Activated CD8-positive, alpha-beta memory T cell treated with anti-CD3 and anti-CD28 coated beads, Interleukin-2, amount 50 U/mL, for 1 hour (primary cell): ENCODE data around the gene HEPHL1.
"Not testable (repeated sequence)": the region's sequence is repeated elsewhere in the genome, so short reads cannot be mapped to it uniquely, and the experiment has no call there.

Experiments used
- DNase-seq: peaks from one replicate; pipeline ENCODE4 v3.0.0-alpha.2; 2020; ENCODE audit errors: extremely low read depth

The HEPHL1 gene, protein sequence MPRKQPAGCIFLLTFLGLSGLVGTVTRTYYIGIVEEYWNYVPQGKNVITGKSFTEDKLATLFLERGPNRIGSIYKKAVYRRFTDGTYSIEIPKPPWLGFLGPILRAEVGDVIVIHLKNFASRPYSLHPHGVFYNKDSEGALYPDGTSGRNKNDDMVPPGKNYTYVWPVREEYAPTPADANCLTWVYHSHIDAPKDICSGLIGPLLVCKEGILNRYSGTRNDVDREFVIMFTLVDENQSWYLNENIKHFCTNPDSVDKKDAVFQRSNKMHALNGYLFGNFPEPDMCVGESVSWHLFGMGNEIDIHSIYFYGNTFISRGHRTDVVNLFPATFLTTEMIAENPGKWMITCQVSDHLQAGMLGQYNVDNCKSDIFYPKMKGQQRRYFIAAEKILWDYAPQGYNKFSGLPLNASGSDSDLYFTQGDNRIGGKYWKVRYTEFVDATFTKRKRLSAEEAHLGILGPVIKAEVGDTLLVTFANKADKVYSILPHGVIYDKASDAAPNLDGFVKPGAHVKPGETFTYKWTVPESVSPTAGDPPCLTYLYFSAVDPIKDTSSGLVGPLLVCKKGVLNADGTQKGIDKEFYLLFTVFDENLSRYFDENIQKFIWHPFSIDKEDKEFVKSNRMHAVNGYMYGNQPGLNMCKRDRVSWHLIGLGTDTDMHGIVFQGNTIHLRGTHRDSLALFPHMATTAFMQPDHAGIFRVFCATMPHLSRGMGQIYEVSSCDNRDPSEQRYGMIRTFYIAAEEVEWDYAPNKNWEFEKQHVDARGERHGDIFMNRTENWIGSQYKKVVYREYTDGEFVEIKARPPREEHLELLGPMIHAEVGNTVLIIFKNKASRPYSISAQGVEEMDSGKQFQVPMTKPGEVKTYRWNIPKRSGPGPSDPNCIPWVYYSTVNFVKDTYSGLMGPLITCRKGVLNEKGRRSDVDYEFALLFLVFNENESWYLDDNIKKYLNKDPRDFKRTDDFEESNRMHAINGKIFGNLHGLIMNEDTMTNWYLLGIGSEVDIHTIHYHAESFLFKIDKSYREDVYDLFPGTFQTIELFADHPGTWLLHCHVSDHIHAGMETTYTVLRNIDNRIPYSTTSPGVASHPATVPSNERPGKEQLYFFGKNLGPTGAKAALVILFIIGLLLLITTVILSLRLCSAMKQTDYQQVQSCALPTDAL

DNA sequence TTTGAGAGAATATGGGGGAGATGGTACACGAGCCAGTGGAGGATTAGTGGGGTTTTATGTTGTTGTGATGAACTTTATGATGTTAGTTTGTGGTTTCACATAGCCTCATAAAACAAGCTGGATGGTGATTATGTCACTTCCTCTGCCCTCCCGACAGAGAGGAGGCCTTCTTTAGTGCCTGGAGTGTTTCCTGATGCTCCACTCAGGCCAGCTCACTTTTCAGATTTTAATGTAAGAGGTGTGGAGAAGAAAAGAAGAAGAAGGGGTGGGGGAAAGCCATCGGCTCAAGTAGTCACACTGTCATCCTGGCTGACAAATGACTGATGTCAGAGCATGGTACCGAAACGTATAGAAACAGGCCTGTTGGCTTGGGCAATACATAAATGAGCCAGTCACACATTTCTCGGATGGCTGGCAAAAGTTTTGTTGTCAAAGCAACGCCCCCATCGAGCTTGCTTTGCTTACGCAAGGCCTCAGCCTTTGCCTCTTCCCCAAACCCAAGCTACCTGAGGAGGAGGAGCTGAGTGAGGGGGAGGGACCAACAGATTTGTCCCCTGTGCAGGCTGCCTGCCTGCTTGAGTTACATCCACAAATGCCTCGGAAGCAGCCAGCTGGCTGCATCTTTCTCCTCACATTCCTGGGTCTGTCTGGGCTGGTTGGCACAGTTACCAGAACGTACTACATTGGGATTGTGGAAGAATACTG, at the start of gene HEPHL1:
HEPHL1 (plus strand) TSS at position 578 of the 705 bp plus-strand sequence; CDS start at position 593, 15 bp downstream.
- DNase-seq, result no peak

DNA sequence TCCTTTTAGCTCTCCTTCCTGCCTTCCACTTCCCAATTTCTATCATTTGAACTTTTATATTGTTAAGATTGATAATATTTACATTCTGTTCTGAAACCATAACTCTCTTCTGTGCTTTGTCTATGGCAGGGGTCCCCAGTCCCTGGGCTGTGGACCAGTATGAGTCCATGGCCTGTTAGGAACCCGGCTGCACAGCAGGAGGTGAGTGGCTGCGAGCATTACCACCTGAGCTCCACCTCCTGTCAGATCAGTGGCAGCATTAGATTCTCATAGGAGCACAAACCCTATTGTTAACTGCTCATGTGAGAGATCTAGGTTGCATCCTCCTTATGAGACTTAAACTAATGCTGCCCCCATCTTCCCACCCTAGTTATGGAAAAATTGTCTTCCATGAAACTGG, 48.4 kb upstream of the HEPHL1 start:
- no peak for DNase-seq

DNA sequence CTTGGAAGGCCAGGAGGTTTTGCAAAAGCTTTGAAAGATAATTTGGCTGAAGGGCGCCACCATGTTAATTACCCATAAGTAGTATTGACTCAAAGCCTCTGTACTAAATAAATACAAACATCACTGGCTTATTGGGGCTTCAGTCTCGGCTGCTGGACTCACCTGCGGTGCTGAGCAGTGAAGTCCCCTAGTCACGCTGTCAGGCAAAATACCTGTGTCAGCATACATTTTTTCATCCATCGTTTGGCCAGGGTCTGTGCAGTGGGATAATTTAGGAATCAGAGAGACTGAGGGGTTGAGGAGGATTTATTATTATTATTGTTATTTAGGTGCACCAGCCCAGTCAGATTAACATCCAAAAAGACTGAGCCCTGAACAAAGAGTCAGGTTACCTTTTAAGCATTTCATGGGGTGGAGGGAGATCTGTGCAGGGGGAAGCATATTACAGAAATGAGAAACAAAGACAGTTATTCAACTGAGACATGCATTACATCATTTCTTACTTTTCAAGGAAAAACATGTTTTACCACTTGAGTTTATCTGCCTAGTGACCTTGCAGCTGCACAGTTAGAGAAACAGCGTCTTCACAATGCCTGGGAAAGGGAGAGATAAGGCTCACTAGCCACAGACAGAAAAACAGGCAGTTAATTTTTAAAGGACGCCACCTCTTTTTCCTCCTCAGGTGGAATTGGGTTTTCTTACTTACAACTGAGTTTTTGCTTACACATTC, 47.7 kb upstream of the HEPHL1 start:
- not testable (repeated sequence) for DNase-seq

DNA sequence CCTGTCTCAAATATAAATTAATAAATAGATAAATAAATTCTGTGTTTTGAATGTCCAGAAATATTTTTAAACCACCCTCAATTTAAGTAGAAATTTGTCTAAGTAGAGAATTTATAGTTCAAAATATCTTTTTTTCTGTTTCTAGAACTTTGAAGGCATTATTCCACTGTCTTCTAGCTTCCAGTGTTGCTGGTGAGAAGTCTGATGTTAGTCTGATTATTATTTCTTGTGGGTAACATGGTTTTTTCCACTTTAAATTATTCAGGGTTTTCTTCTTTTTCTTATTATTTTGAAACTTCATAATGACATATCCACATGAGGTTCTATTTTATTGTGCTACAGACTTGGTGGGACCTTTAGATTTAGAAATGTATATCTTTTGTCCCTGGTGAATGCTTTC, 46.4 kb upstream of the HEPHL1 start:
- no peak for DNase-seq

DNA sequence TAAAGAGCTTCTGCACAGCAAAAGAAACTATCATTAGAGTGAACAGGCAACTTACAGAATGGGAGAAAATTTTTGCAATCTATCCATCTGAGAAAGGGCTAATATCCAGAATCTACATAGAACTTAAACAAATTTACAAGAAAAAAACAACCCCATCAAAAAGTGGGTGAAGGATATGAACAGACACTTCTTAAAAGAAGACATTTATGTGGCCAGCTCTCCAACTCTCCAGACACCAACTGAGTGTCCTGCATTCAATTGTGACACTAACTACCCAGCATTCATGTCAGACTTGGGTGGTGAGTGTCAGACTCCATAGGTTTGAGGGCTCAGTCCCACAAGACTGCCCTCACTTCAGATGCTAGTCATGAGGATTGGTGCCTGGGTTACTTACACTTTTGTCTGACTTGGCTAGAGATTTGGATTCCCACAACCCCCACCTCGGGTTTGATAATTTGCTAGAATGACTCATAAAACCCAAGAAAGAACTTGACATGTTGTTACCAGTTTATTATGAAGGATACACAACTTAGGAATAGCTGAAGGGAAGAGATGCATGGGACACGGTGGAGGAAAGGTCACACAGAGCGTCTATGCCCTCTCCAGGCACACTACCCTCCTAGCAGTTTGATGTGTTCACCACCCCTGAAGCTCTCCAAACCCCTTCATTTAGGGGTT, 44.4 kb upstream of the HEPHL1 start:
- DNase-seq, result not testable (repeated sequence)

DNA sequence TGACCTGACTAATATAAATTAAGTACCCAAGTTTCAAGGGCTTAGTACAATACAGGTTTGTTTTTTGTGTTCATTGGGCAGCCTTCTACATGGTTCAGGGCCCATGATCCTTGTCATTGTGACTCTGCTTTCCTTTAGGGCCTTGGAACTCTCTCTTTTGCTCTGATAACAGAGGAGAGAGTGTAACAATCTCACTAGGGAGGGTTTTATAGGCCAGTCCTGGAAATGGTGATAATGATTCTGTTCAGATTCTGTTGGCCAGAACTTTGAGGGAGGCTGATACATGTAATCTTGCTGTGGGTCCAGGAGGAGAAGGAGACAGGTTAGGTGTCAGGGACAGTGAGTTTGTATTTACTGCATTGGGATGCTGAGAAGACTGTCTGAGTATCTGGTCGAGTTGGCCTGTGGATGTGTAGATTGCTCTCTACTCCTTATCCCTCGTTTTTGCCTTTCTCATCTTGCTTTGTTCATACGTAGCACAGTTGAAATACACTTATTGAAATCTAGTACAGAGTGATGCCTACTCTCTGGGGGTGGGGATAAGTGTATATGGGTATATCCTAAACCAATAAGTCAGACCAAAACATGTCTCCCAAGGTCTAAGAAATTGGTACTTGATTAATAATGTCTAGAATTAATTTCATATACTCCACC, 37.5 kb upstream of the HEPHL1 start:
- DNase-seq, result no peak

DNA sequence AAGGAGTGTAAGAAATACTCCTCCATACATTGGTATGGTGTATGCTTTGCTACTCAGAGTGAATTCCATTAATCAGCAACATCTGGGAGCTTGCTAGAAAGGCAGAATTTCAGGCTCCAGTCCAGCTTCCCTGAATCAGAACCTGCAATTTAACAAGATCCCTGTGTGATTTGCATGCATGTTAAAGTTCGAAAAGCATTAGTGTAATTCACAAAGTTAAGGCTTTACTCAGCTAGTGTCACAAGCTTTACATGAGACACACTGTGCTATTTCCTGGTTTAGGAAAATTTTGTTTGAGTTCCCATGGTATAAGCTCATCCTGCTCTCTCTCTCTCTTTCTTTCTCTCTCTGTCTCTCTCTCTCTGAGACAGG, 37.0 kb upstream of the HEPHL1 start:
- DNase-seq, result no peak

DNA sequence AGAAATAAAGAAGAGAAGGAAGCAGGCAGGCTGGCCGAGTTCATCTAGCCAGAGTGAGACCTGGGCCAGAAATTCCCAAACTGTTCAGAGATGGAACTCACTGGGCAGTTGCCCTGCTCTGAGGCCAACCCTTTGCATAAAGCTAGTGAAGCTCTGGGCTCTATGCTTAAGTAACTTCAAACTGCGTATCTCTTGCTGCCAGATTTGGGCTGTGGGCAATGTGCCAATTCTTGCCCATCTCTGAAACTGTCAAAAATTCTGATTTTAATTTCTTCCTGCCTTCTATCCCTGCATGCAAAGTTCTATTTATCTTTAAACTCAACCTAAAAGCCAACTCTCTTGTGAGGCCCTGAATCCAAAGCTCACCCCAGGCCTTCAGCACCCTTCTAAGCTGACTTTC, 36.2 kb upstream of the HEPHL1 start:
- DNase-seq, result no peak

DNA sequence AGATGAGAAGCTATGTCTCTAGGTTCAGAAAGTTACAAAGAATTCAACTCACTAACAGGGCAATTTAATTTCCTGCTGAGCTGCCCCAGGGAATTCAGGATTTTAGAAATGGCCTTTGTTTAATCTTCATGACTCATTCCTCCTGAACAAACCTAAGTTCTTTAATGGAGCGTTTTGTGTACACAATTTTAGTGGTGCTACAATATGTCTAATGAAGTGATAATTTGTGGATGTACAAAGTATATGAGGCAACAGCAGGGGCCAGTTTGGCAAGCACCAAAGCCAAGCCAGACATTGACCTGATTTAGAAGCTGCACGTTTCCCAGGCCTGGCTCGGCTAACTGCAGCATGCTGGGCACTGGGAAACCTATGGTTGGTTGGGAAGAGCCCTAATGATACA, 34.4 kb upstream of the HEPHL1 start:
- no peak for DNase-seq

DNA sequence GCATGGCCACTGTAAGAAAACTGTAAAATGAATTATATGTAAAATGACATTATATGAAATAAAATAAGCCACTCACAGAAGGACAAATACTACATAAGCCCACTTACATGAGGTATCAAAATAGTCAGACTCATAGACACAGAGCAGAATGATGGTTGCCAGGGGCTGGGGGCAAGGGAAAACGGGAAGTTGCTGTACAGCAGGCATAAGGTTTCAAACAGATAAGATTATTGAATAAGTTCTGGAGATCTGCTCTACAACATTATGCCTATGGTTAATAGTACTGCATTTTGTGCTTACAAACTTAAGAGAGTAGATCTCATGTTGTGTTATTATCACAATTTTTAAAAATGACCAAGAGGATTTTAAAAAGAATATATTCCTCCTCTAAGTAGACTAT, 32.7 kb upstream of the HEPHL1 start:
- no peak for DNase-seq

DNA sequence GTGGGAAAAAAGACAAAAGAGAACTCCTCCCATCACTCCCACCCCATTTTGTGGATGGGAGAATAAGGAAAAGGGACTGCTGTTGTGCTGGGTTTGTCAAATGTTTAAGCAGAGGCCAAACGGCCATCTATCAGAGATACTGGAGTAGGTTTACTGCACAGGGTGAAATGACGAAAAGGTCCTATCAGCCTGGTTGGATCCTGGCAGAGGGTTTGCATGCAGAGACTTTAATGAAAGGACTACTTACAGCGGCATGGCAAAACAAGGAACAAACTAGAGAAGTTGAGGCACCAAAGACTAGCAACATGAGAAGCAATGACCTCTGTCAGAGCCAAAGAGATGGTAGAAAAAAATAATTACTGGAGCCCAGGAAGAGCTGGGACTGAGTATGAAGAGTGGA, 32.2 kb upstream of the HEPHL1 start:
- no peak for DNase-seq

DNA sequence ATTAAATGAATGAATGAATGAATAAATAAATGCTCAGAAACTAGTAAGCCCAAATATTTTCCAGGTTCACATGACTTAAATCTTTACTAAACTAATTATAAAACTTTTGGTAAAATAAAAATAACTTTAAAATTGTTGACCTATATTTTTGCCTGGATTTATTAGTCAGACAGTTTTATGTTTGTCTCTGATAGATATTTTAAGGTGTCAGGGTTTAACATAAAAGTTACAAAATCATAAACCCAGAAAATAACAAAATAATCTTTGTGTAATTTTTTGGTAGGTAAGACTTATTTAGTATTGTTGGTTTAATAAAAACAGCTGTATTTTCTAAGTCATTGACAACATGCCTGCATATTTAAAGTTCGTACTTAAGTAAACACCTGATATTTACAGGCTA, 27.4 kb upstream of the HEPHL1 start:
- DNase-seq, result no peak

DNA sequence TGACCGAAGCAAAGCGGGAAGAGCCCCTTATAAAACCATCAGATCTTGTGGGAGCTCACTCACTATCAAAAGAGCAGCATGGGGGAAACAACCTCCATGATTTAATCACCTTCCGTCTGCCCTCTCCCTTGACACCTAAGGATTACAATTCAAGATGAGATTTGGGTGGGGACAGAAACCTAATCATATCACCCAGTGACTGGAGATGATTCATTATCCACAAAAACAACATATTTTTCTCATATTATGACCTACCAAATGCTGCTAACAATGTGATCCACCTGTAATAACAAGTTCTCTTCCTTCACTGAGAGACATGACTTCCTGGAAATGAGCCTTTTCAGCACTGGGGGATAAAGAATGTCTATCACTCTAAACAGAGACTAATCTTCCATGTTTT, 23.4 kb upstream of the HEPHL1 start:
- no peak for DNase-seq

DNA sequence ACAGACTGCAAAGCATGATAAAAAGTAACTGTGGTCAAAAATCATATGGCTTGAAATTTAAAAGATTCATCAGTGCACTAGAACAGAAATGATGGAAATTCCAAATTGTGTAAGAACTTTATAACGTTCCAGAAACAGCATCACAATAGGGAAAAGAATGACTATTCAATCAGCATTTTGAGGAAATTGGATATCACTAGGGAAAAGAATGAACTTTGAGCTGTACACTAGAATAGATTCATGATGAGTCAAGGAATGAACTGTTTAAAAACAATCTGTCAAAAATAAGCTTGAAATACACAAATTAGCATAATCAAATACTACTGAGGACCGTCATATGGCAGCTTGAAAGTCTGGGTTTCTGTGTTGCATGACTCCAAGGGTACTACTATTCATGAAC, 20.5 kb upstream of the HEPHL1 start:
- no peak for DNase-seq

DNA sequence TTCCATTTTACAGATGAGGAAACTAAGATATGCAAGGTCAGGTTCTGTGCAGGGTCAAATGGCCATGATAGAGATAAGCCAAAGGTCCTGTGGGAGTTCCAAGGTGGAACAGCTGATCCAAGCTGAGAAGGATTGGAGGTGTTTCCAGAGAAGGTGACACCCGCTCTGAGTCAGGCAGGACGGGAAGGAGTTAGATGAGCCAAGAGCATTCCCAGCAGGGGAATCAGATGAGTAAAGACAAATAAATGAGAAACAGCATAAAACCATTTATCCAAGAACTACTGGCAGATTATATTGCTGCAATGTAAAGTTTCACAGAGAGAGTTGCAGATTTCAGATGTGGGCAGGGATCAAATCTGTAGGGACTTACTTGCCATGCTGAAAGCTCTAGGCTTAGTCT, 18.9 kb upstream of the HEPHL1 start:
- DNase-seq, result no peak

DNA sequence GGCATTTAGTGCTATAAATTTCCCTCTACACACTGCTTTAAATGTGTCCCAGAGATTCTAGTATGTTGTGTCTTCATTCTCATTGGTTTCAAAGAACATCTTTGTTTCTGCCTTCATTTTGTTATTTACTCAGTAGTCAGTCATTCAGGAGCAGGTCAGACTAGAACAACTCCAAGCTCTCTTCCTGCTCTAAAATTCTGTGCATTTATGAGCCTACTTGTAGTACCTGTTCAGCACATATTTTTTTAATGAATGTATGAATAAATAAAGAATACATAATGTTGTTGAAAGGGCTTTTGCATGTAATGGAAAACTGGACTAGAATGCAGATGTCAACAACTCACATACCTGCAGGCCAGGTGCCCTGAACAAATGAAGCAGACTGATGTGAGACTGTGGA, 13.7 kb upstream of the HEPHL1 start:
- no peak for DNase-seq

DNA sequence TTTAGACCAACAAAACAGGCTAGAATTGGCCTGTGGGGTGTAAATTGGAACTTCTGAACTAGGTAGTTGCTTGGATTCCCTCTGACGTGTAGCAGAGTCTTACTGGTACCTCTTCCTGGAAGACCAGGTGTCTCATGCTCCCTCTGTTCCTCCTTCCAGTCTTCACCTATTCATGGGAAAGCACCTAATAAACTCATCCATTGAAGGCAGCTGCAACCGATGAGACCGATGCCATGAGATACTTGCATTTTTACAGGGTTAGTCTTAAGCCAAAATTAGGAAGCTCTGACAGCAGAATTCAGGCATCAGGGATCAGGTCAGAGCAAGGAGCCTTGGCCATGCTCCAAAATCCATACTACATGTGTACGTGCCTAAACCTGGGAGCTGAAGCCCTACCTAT, 13.2 kb upstream of the HEPHL1 start:
- DNase-seq, result no peak

DNA sequence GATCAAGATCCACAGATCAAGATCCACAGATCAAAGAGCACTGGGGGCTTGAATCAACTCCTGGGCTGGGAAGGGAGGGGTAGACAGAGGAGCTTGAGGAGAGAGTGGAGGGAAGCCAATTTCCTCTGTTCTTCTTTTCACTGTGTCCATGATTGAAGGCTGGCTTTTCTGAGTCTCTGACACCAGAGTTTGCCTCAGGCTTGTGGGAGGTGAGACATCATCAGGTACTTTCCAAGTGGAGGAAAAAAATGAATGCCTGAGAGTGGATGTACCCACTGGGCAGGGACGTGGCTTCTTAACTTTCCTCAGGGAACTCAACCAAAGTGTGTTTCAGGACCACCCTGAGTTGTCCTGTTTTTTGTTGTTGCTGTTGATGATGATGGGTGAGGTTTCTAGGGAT, 11.0 kb upstream of the HEPHL1 start:
- DNase-seq, result no peak

DNA sequence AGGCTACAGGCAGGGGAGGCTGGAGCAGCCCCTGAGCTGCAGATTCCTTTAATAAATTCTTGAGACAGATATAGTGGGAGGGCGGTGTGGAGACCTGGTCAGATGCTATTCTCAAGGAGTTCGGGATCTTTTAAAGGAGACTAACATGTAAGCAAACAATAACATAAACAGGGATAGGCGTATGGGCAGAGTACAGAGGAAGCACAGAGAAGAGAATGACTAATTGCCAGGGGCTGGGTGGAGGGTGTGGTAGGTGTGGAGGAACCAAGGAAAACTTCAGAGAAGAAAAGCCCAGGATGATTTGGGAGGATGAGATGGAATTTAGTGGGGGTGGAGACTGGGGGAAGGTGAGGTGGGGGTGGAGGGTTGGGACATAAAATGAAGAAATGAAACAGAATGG, 9.7 kb upstream of the HEPHL1 start:
- no peak for DNase-seq

DNA sequence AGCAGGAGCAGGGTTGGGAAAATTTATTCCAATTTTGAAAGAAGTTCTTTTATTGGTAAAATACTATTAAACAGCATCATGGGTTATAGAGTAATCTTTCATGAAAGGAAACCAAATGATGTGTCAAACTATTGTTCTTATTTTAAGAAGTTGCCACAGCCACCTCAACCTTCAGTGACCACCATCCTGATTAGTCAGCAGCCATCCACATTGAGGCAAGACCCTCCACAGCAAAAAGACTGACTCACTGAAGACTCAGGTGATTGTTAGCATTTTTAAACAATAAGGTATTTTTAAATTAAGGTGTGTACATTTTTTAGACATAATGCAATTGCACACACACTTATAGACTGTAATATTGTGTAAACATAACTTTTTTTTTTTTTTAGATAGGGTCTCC, 3.7 kb upstream of the HEPHL1 start:
- DNase-seq, result no peak
